Measurements from ENCODE around the gene BEGAIN.

DNA sequence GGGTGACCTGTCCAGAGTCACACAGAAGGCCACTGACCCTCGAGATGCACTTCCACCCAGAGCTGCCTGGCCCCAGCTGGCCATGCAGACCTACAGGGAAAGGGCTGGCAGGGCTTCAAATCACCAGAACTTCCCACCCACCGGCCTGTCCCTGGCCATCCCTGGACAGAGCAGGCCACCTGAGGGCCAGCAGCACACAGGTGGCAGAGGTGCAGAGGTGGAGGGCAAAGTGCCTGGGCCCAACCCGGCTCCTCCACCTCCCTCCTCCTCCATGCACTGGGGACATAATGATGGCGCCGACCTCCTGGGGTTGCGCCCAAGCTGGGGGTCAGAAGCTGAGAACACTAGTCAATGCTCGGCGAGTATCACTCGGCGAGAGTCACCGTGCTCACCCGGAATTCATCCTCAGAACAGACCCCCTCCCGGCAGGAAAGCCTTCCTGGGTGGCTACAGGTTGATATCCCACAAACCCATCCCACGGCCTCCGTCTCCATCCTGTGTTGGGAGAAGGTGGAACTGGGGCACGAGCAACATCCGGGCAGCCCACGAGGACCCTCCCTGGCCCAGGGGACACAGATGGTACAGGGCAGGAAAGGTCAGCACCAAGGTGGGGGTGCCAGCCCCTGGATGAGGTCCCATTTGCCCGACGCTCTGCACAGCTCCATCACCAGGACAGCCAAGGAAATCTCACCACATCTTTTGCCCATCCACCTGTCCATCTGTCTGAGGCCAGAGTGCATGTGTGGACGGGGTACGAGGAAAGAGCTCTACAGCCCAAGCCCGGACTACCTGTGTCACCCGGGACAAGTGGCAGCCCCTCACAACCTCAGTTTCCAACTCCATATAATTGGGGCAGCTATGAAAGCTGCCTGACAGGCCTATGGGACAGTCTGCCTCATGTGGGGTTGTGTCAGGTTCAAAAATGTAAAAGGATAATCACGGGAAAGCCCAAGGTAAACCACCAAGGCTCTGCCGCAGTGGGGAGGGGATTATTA lies 10.8 kb downstream of the BEGAIN start:
- TF ChIP-seq, protein P1, sequence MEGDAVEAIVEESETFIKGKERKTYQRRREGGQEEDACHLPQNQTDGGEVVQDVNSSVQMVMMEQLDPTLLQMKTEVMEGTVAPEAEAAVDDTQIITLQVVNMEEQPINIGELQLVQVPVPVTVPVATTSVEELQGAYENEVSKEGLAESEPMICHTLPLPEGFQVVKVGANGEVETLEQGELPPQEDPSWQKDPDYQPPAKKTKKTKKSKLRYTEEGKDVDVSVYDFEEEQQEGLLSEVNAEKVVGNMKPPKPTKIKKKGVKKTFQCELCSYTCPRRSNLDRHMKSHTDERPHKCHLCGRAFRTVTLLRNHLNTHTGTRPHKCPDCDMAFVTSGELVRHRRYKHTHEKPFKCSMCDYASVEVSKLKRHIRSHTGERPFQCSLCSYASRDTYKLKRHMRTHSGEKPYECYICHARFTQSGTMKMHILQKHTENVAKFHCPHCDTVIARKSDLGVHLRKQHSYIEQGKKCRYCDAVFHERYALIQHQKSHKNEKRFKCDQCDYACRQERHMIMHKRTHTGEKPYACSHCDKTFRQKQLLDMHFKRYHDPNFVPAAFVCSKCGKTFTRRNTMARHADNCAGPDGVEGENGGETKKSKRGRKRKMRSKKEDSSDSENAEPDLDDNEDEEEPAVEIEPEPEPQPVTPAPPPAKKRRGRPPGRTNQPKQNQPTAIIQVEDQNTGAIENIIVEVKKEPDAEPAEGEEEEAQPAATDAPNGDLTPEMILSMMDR (IDR thresholded peaks at IDR 0.05): no peak
- TF ChIP-seq POLR2A (IDR thresholded peaks at IDR 0.05) (no peak), EP300 (IDR thresholded peaks at IDR 0.05; ENCODE audit: low read depth) (no peak), POLR2AphosphoS5 (IDR thresholded peaks at IDR 0.05) (no peak)
